Uterus (tissue), 4 donors: ENCODE measurements around the gene CKAP5. TPM values are rescaled to one million over a fixed set of nuclear protein-coding genes. Genes with fewer than 3 reads are reported as not detected.

Source experiments
- DNase-seq, 2 donors: peaks; one replicate each; pipeline ENCODE4 v3.0.0-alpha.2; 2019 to 2020
- H3K27ac ChIP-seq, 2 donors: fragments of 200-600 bp; sonication (generic); 1 replicate in 1 of 2; 2 replicates in 1 of 2; pipeline ENCODE4 v1.5.1; 2016 to 2018
- H3K27me3 ChIP-seq, 2 donors: fragments of 200-600 bp; sonication (generic); one replicate each; pipeline ENCODE4 v1.5.1; 2018 to 2019; ENCODE audit warnings: control low read depth in 1 of 2
- H3K36me3 ChIP-seq, 2 donors: fragments of 200-600 bp; sonication (generic); one replicate each; pipeline ENCODE4 v1.5.1; 2019; ENCODE audit warnings: control low read depth in 1 of 2
- H3K4me1 ChIP-seq, 2 donors: fragments of 200-600 bp; sonication (generic); one replicate each; pipeline ENCODE4 v1.5.1; 2018 to 2019; ENCODE audit warnings: control low read depth in 1 of 2
- H3K4me3 ChIP-seq, 2 donors: fragments of 200-600 bp; sonication (generic); 1 replicate in 1 of 2; 2 replicates in 1 of 2; pipeline ENCODE4 v1.5.1; 2018 to 2019; ENCODE audit warnings: mild to moderate bottlenecking in 1 of 2
- H3K9me3 ChIP-seq, 2 donors: fragments of 200-600 bp; sonication (generic); one replicate each; pipeline ENCODE4 v1.5.1; 2019; ENCODE audit warnings: control low read depth in 1 of 2
- POLR2A ChIP-seq, 2 donors: fragments of 450-650 bp; IDR thresholded peaks; one replicate each; pipeline ENCODE4 v1.6.1; 2016; ENCODE audit warnings: antibody characterized with exemption in 2 of 2, mild to moderate bottlenecking in 1 of 2, moderate library complexity in 1 of 2
- intact Hi-C: fragments of 100-400 bp; cut with DNase I; formaldehyde crosslinking; loops from one replicate; pipeline ENCODE4 v1.15.1; 2023; ENCODE audit warnings: low total_unique reads
- total RNA-seq, 4 donors: library from RNA; depleted of rRNA in 3 of 4; stranded (reverse); fragments of >200 nt in 3 of 4; gene quantifications; one replicate each; pipeline versions ENCODE4 v1.1.0 to v1.2.4, GENCODE V29; 2014 to 2023
- TF ChIP-seq, protein P1 (sequence below), 4 experiments: fragments of 200-600 bp in 2 of 4; fragments of 450-650 bp in 2 of 4; sonication (generic) in 2 of 4; IDR thresholded peaks; one replicate each; pipeline ENCODE4 v1.5.1; 2016 to 2019; ENCODE audit warnings: antibody characterized with exemption in 4 of 4, mild to moderate bottlenecking in 2 of 4, moderate library complexity in 1 of 4
- donor health status: DM: yes; HTN: yes; CAD: no.

Gene CKAP5
- total RNA-seq, 4 donors from 2014 or later = 19.7 to 88.8 (median 44.2) TPM

- no peaks in the 10 kb centered on the region for H3K36me3 ChIP-seq
- no peak overlapping the region for H3K4me3 ChIP-seq
- intact Hi-C loops = no loop called here
Observed at GRCh38 chr11:46705070-46705688, 140.9 kb downstream of the CKAP5 start.

DNA sequence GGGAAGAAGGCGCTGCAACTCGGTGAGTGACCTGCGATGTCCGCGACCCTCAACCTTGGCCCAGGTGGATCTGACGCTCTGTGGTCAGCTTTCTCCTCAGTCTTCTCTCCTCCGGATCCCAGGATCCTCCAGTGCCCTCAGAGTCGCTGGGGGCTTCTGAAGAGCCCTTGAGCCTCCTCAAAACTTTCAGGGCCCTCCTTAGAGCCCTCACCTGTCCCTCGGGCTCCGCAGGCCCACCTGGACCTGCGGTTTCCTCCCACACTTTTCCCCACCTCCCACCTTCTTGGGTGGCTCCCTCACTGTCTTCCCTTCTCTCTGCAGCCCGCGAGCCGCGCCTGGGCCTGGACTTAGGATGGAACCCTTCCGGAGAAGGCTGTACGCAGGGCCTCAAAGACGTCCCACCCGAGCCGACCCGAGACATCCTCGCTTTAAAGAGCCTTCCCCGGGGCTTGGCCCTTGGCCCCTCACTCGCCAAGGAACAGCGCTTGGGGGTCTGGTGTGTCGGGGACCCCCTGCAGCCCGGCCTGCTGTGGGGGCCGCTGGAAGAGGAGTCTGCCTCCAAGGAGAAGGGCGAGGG, 144.9 kb downstream of the CKAP5 start:
- TF ChIP-seq, protein P1, sequence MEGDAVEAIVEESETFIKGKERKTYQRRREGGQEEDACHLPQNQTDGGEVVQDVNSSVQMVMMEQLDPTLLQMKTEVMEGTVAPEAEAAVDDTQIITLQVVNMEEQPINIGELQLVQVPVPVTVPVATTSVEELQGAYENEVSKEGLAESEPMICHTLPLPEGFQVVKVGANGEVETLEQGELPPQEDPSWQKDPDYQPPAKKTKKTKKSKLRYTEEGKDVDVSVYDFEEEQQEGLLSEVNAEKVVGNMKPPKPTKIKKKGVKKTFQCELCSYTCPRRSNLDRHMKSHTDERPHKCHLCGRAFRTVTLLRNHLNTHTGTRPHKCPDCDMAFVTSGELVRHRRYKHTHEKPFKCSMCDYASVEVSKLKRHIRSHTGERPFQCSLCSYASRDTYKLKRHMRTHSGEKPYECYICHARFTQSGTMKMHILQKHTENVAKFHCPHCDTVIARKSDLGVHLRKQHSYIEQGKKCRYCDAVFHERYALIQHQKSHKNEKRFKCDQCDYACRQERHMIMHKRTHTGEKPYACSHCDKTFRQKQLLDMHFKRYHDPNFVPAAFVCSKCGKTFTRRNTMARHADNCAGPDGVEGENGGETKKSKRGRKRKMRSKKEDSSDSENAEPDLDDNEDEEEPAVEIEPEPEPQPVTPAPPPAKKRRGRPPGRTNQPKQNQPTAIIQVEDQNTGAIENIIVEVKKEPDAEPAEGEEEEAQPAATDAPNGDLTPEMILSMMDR (IDR thresholded peaks at IDR 0.05) = no peak
- no peak for TF ChIP-seq POLR2A (IDR thresholded peaks at IDR 0.05)
- Histone ChIP-seq H3K36me3 (no peaks in the 10 kb centered on the region), H3K4me3 (peak overlapping the region; percentile 82 to 92), H3K27ac (peak overlapping the region; percentile 89 to 96), H3K27me3 (no peaks in the 10 kb centered on the region), H3K4me1 (peaks cover 24% of the 10 kb centered on the region in 2 donors), H3K9me3 (no peaks in the 10 kb centered on the region)
- no peak for DNase-seq
- intact Hi-C loops = no loop called here

More at GRCh38 chr11:46705070-46705688, 140.9 kb downstream of the CKAP5 start:
- no peak overlapping the region for H3K27ac ChIP-seq
- H3K4me1 ChIP-seq = peaks cover 0 to 8% of the 10 kb centered on the region in 2 donors
- no peaks in the 10 kb centered on the region for H3K9me3 ChIP-seq
- no peaks in the 10 kb centered on the region for H3K27me3 ChIP-seq
- no peak for DNase-seq
- TF ChIP-seq, protein P1 (IDR thresholded peaks at IDR 0.05) = no peak
- no peak for TF ChIP-seq POLR2A (IDR thresholded peaks at IDR 0.05)

DNA sequence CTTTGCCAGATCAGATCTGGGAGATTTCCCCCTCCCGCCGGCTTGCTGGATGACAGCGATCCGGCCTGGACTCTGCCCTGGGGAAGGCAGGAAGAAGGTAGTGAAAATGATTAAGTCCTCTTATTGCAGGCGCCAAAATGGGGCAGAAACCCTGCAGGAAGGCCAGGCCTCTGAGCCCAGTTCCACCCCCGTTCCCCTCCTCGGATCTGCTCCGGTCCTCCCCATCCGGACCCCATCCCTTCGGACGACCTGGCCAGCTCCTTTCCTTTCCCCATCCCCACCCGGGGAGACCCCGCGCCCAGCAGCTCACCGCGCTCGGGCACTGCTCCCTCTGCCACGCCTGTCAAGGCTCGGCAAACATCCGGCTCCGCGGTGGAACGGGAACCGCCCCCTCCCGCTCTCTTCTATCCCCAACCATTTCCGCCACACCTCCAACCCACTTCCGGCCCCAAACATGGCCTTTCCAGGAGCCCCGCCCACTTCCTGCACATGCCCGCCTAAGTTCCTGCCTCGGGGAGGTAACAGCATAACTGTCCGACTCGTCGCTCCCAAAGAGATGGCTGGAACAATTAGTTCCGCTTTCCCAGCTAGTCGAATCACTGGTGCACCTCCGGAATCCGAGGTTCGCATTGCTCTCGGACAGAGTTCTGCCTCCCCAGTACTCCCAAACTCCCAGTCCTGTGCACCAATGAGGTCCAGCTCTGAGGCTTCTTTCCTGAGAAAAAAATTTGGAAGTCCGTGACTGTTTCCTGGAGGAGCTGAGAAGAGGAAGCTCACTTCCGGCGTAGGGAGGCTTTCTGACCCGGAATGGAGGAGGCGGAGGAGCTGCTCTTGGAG, 145.6 kb downstream of the CKAP5 start, which contains the start of the genes ARHGAP1 and ZNF408:
Gene ARHGAP1, minus strand, starts transcription at position 379 of the 837 bp plus-strand sequence. CDS start 4,512 bp downstream, outside the sequence.
Gene ZNF408, plus strand, starts transcription at position 791 of the 837 bp plus-strand sequence. Its CDS starts 17 bp downstream, at position 808.
- DNase-seq = peak; percentile 99
- Histone ChIP-seq H3K9me3 (no peaks in the 10 kb centered on the region), H3K27ac (peak within 1 kb of the TSS; percentile 89 to 96), H3K4me1 (peaks cover 24 to 31% of the 10 kb centered on the region in 2 donors), H3K4me3 (peak within 1 kb of the TSS; percentile 82 to 92), H3K27me3 (no peaks in the 10 kb centered on the region), H3K36me3 (no peaks in the 10 kb centered on the region)
- intact Hi-C loops = no loop called here
- TF ChIP-seq POLR2A (IDR thresholded peaks at IDR 0.05) = peak; percentile 74 to 80
- TF ChIP-seq, protein P1 (IDR thresholded peaks at IDR 0.05) = peak in 1 of 4 experiments; percentile 5

GRCh38 chr11:46698597-46698996, 147.5 kb downstream of the CKAP5 start:
- Histone ChIP-seq H3K4me3 (peak overlapping the region in 1 of 2 donors; percentile 82), H3K27ac (peak overlapping the region in 1 of 2 donors; percentile 89), H3K9me3 (no peaks in the 10 kb centered on the region), H3K36me3 (no peaks in the 10 kb centered on the region), H3K4me1 (peaks cover 24 to 43% of the 10 kb centered on the region in 2 donors), H3K27me3 (no peaks in the 10 kb centered on the region)
- intact Hi-C loops = no loop called here
- TF ChIP-seq POLR2A (IDR thresholded peaks at IDR 0.05) = no peak
- TF ChIP-seq, protein P1 (IDR thresholded peaks at IDR 0.05) = no peak
- DNase-seq = no peak
